GM19025 (cell line): Measurements from ENCODE around the gene RFPL4AL1.
"Not testable (repeated sequence)": the region's sequence is repeated elsewhere in the genome, so short reads cannot be mapped to it uniquely, and the experiment has no call there.

Experiments
- ATAC-seq: cut with Tn5 transposase; IDR thresholded peaks from one replicate; pipeline ENCODE4 v1.9.1; 2021; ENCODE audit warnings: mild to moderate bottlenecking, low read depth, moderate library complexity; ENCODE audit not compliant: unreplicated experiment

Gene RFPL4AL1

GRCh38 chr19:55768818-55769217 lies at the start of gene RFPL4AL1:
TSS of gene RFPL4AL1 (plus strand) at chr19:55769118. CDS start at chr19:55771805, 2,687 bp downstream.
- ATAC-seq: not testable (repeated sequence)

GRCh38 chr19:55720214-55720746 lies 48.6 kb upstream of the RFPL4AL1 start:
- no peak for ATAC-seq

- ATAC-seq: no peak
Measured at GRCh38 chr19:55720801-55721200, 48.1 kb upstream of the RFPL4AL1 start.

DNA sequence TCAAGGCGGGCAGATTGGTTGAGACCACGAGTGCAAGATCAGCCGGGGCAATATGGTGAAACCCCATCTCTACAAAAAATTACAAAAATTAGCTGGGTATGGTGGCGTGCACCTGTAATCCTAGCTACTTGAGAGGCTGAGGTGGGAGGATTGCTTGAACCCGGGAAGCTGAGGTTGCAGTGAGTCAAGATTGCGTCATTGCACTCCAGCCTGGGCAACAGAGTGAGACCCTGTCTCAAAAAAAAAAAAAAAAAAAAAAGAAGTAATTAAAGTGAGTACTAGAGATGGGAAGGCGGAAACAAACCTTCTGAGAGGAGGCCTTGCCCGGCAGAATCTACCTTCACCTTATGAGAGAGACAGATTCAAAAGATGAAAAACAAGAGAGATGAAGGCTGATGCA lies 45.4 kb upstream of the RFPL4AL1 start:
- ATAC-seq: no peak

DNA sequence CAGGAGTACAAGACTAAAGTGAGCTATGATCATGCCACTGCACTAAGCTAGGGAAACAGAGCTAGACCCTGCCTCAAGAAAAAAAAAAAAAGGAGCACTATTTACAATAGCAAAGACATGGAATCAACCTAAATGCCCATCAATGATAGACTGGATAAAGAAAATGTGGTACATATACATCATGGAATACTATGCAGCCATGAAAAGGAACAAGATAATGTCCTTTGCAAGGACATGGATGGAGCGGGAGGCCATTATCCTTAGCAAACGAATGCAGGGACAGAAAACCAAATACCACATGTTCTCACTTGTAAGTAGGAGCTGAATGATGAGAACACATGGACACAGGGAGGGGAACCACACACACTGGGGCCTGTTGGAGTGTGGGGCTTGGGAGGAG lies 38.5 kb upstream of the RFPL4AL1 start:
- ATAC-seq: not testable (repeated sequence)

- ATAC-seq: no peak
Measured at GRCh38 chr19:55738302-55738701, 30.6 kb upstream of the RFPL4AL1 start, which contains the start of gene NLRP9. TSS of gene NLRP9 (minus strand) at chr19:55738402. CDS start at chr19:55738374, 28 bp downstream.

DNA sequence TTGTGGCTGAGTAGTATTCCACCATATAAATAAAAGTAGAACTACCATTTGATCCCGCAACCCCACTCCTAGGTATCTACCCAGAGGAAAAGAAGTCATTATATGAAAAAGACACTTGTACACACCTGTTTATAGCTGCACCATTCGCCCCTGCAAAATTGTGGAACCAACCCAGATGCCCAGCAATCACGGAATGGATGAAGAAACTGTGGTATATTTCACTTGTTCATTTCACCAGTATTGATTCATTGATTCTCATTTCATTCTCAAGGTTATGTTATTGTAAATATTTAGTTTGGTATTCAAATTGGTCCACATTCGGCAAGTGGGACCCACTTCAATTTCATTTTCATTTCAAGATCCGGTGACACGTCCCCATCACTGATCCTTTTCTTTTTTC lies 18.2 kb upstream of the RFPL4AL1 start:
- no peak for ATAC-seq

GRCh38 chr19:55753401-55753800 lies 15.5 kb upstream of the RFPL4AL1 start:
- ATAC-seq: no peak

GRCh38 chr19:55756808-55757207 lies 12.1 kb upstream of the RFPL4AL1 start:
- ATAC-seq: not testable (repeated sequence)

GRCh38 chr19:55758797-55759196 lies 10.1 kb upstream of the RFPL4AL1 start, which contains the start of gene RFPL4A:
TSS of gene RFPL4A (plus strand) at chr19:55759097. CDS start at chr19:55761801, 2,704 bp downstream.
- ATAC-seq: not testable (repeated sequence)

DNA sequence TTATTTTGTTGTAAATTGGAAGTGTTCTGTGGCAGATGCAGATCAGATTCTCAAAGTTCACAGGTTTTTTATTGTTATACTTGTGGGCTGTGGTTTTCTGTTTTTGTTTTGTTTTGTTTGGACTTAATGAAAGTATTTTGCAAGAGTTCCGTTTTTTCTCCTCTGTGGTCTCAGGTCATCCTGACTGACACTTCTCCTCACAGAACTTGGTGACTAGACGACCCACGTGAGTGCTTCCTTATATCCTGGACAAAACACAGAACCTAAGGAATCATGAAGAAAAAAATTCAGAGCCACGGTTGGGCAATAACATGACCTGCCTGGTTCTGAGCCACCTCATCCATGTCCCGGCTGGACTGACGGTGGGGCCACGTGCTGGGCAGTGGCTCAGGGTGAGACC lies 2.5 kb upstream of the RFPL4AL1 start:
- ATAC-seq: no peak

- ATAC-seq: not testable (repeated sequence)
Measured at GRCh38 chr19:55769632-55770031, 714 bp downstream of the RFPL4AL1 start.

DNA sequence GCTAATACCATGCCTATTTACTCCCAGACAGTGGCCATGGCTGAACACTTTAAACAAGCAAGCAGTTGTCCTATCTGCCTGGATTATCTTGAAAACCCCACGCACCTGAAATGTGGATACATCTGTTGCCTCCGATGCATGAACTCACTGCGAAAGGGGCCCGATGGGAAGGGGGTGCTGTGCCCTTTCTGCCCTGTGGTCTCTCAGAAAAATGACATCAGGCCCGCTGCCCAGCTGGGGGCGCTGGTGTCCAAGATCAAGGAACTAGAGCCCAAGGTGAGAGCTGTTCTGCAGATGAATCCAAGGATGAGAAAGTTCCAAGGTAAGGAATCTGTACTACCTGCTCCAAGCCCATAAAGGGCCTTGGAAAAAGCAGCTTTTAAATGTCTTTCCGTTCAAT lies 8.6 kb downstream of the RFPL4AL1 start:
- no peak for ATAC-seq

GRCh38 chr19:55778331-55778730 lies 9.4 kb downstream of the RFPL4AL1 start:
- ATAC-seq: no peak

DNA sequence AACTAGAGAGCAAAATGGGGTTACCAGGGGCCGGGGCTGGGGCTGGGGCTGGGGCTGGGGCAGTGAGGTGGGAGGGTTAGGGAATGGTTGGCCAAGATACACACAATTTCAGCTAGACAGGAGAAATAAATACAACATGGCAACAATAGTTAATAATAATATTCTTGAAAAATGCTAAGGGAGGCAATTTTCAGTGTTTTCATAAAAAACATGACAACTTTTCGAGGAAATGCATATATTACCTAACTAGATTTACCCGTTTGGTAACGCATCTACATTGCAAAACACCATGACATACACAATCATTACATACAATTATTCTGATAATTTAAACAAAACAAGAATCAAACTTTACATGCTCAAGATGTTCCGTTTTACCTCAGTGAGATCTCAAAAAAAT lies 12.2 kb downstream of the RFPL4AL1 start:
- ATAC-seq: no peak

- ATAC-seq: no peak
Measured at GRCh38 chr19:55795021-55795420, 26.1 kb downstream of the RFPL4AL1 start.

DNA sequence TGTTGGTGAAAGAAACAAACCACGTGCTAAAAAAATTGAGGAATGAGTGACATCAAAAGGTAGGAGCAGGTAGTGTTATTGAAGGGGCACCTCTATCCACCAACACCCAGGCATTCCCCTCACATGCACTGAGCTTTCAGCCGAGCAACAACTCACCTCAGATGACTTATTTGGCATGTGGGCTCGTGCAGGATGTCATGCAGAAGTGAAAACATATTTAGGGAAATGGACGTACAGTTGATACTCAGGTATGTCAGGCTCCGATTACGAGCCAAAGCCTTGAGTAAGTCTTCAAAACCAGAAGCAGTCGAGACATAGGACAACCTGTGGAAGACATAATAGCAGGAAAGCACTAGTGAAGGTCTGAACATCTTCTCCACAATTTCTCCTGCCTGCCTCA lies 32.5 kb downstream of the RFPL4AL1 start:
- ATAC-seq: no peak

GRCh38 chr19:55802281-55802680 lies 33.4 kb downstream of the RFPL4AL1 start:
- ATAC-seq: no peak

DNA sequence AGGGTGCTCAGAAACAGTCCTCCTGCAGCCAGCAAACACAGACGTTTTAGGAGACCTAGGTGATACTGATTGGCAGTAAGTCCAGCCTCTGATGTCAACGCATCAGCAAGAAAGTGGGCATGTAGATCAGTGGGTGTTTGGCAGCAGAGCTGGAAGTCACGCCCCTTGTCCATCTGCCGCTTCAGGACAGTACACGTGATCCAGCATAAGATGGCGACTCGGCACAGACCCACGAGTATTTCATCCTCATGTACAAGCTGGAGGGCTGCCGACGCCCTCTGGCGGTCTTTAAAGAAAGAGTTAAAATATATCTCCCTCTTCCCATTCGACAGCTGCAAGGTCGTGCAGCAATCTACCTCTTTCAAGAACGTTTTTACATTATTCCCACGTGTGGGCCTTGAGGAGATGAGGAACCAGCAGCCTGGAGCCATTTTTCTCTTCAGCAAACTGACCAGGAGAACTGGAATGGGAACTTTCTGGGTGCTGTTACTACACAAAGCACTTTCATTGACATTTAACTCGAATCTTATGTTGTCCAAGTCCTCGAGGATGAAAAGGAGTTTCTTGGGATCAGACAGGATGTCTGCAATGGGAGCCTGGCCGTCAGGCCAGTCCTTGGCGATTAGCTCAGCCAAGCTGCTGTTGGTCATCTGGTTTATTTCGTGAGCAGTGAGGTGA lies 40.6 kb downstream of the RFPL4AL1 start:
- no peak for ATAC-seq

GRCh38 chr19:55811340-55811739 lies 42.4 kb downstream of the RFPL4AL1 start:
- no peak for ATAC-seq

- no peak for ATAC-seq
Measured at GRCh38 chr19:55812449-55812848, 43.5 kb downstream of the RFPL4AL1 start.

GRCh38 chr19:55813906-55814305 lies 45.0 kb downstream of the RFPL4AL1 start:
- no peak for ATAC-seq
